ENCODE measurements around the gene EXOC1L.

Gene EXOC1L, protein sequence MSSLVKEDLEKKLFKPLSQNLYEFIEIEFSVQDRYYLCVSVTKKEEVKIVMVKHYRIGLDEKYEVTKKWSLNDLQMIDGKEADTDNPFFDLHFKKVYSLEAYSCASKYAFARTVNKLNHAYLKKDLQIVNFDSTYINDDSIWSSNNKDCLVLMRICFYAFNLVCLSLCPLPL

GRCh38 chr4:55819634-55820033 lies at the start of gene EXOC1L:
Gene EXOC1L, plus strand, starts transcription at chr4:55819790. Its CDS starts 237 bp downstream, at chr4:55820027.
- no peak for DNase-seq

GRCh38 chr4:55770662-55771061 lies 48.9 kb upstream of the EXOC1L start:
- no peak for DNase-seq

DNA sequence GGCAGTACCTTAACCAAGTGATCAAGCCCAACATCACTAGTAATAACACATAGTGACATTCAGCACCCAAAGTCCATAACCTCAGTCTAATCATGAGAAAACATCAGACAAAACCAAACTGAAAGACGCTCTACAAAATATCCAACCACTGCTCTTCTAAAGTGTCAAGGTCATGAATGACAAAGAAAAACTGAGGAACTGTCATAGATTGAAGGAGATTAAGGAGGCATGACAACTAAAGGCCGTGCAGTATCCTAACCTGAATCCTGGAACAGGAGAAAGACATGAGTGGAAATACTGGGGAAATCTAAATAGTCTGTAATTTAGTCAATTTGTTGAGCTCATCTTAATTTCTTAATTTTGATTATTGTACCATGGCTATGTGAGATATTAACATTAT lies 38.2 kb upstream of the EXOC1L start:
- no peak for DNase-seq

GRCh38 chr4:55781812-55782211 lies 37.8 kb upstream of the EXOC1L start:
- DNase-seq = no peak

- no peak for DNase-seq
Measured at GRCh38 chr4:55783584-55783983, 36.0 kb upstream of the EXOC1L start.

DNA sequence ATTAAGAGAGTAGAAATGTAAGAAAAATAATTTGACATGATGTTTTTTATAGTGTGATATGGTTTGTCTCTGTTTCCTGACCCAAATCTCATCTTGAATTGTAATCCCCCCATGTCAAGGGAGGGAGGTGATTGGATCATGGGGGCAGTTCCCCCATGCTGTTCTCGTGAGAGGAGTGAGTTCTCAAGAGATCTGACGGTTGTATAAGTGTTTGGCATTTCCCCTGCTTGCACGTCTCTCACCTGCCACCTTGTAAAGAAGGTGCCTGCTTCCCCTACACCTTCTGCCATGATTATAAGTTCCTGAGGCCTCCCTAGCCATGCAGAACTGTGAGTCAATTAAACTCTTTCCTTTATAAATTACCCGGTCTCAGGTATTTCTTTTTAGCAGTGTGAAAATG lies 34.8 kb upstream of the EXOC1L start:
- no peak for DNase-seq

DNA sequence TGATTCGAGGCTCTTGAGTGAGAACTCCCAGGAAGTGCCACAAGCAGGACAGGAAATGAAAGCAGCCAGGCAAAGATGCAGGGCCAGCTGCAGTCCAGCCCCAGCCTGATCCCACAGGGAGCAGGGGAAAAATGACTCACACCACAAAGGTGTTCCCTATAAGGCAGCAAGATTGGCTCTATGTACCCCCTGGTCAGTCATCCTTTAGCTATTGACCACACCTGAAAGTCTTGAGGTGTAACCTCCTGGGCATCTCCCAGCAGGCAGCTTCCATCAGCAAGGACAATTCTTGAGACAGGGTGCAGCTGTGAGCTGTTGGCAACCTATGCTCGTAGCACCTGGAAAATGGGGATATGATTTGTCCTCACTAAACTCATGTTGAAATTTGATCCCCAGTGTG lies 27.9 kb upstream of the EXOC1L start:
- DNase-seq = no peak

GRCh38 chr4:55793479-55793878 lies 26.1 kb upstream of the EXOC1L start:
- no peak for DNase-seq

DNA sequence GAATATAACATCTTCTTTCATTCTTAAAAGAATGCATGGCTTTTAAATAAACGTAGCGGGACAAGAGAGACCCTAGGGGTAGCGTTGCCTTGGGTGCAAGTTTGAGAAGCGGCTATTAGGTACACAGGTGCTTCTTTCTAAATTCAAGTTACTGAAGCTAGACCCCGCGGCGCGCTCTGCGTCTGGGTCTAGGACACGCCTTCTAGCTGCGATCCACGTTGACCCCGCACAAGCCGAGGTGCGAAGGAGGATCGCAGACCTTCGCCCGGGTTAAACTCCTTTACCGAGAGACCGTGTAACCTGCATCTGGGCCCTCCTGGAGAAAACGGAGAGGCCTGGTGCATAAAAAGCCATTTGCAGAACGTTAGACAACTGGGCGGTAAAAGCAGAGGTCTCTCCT lies 25.5 kb upstream of the EXOC1L start:
- DNase-seq = no peak

- DNase-seq = no peak
Measured at GRCh38 chr4:55795341-55795740, 24.2 kb upstream of the EXOC1L start.

DNA sequence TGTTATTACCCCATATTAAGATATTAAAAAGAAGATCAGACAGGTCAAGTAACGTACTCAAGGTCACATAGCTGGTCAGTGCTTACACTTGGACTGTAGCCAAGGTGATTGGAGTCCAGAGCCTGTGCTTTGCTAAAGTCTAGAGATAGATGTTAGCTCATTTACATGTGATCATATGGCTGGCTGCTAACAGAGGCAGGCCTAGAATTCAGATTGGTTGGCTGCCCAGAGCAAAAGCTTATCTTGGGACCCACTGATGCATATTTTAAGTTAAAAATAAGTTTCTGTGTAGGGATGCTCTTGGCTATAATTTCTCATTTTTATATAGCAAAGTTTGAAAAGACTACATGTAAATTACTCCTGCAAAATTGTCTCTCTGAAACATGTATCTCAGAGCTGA lies 18.1 kb upstream of the EXOC1L start:
- DNase-seq = no peak

- no peak for DNase-seq
Measured at GRCh38 chr4:55807556-55807955, 12.0 kb upstream of the EXOC1L start.

DNA sequence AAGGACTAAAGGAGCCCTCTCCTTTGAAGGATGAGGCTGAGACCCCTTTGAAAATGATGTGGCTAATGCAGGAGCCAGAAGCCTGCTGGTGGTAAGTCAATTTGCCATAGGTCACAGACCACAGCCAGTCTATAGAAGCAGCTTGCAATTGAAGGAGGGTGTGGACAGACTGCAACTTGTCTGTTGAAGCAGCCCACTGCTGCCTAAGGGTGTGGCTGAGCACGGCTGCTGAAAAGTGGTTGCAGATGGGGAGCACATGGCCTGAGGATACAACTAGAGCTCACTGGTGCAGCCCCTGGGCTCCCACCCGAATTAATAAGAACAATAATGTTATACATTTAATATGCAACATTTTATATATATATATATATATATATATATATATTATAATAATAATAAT lies 11.4 kb upstream of the EXOC1L start:
- no peak for DNase-seq

GRCh38 chr4:55808632-55809031 lies 11.0 kb upstream of the EXOC1L start:
- DNase-seq = no peak

DNA sequence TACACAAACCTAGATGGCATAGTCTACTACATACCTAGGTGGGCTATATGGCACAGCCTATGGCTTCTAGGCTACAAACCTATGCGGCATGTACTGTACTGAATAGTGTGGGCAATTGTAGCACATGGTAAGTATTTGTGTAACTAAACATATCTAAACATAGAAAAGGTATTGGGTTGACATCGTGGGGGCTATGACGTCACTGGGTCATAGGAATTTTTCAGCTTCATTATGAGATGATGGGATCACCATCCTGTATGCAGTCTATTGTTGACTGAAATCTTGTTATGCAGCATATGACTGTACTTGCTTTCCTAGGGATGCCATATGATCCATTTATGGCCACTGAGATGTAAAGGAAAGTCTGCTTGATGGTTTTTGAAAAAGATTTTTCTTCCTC lies 1.9 kb upstream of the EXOC1L start:
- DNase-seq = no peak

GRCh38 chr4:55820279-55820678 lies 689 bp downstream of the EXOC1L start:
- DNase-seq = no peak

DNA sequence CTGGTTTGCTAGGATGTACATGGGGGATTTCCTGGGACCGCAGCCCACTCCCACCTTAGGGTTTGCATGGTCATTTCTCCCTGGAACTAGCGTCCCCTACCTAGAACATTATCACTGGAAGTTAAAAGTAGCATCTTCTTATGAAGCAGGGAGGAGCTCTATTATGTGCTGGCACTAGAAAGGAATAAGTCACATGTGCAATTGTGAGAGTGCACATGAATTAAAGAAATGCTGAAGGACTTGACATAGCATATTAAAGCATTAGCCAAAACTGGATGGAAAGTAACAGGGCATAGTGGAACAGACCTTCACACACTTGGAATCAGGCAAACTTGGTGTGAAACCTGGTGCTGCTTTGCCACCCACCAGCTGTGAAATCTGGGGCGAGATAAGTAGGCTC lies 2.7 kb downstream of the EXOC1L start:
- DNase-seq = no peak

DNA sequence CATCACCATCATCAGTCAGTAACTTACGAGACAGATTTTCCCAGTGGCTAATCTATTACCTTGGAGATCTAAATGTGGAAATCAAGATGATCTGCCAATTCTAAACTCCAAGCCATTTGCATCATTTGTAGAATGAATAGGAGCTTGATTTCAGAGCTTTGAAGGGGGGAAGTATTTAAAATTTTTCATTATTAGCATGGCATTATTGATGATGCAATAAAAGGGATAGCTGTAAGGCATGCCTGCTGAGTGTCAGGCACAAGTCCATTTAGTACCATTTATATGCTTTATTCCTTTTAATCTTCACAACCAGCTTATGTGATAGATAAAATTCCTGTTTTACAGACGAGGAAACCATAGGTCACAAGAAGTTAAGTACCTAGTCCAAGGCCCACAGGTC lies 5.3 kb downstream of the EXOC1L start:
- DNase-seq = no peak

GRCh38 chr4:55826986-55827385 lies 7.4 kb downstream of the EXOC1L start:
- DNase-seq = no peak

DNA sequence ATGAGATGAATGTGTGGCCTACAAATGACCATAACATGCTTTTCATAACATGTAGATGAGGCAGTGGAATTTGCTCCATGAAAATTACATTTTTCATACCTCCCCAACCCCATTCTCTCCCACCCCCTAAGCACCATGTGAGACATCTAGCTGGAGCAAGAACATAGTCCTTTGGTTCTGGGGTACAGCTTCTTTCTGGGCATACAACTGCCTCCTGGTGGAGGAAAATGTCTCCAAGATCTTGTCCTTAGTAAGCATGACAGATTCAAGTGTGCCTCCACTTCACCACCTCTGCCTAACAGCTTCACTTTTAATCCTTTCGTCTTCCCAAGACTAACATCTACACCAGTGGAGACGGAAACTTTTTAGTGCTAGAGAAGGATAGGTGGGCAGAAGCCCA lies 8.0 kb downstream of the EXOC1L start:
- no peak for DNase-seq

GRCh38 chr4:55830048-55830447 lies 10.5 kb downstream of the EXOC1L start:
- no peak for DNase-seq

DNA sequence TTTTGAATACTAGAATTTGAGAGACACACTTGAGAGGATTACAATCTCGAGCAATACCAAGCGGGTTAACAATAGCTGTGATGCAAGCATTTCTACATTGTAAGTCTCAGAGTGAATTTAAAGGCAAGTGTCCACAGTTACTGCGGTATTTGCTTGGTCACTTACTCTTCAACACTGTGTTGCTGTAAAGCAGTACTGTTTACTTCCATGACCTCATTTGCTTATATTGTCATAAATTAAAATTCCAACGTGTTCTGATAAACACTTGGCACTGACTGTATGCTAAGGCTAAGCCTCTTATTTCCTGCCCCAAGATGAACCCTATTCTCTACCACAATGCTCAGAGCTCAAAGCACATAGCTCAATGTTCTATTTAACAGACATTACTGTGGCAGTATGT lies 11.1 kb downstream of the EXOC1L start:
- DNase-seq = no peak

- DNase-seq = no peak
Measured at GRCh38 chr4:55834086-55834795, 14.7 kb downstream of the EXOC1L start.

GRCh38 chr4:55837903-55838302 lies 18.3 kb downstream of the EXOC1L start:
- no peak for DNase-seq

DNA sequence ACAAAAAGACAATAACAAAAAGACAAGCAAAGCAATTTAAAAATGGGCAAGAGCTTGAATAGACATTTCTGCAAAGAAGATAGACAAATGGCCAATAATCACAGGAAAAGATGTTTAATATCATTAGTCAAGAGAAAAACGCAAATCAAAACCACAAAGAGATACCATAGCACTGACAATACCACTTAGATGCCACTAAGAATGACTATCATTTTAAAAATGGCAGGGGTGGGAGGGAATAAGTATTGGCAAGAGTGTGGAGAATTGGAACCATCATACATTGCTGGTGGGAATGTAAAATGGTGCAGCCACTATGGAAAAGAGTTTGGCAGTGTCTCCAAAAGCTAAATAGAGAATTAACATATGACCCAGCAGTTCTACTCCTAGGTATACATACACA lies 18.8 kb downstream of the EXOC1L start:
- DNase-seq = no peak

All from COR-L47 (cell line).